GM23248 (cell line): ENCODE measurements around the gene WNT9A.

Experiments
- EZH2 ChIP-seq: fragments of 200-600 bp; sonication (generic); IDR thresholded peaks from 2 replicates; pipeline ENCODE4 v1.6.1; 2018; ENCODE audit warnings: antibody characterized with exemption, mild to moderate bottlenecking; ENCODE audit not compliant: insufficient read depth, poor library complexity, severe bottlenecking
- EZH2phosphoT487 ChIP-seq: fragments of 200-600 bp; sonication (generic); IDR thresholded peaks from 2 replicates; pipeline ENCODE4 v1.6.1; 2018; ENCODE audit warnings: antibody characterized with exemption, moderate library complexity, mild to moderate bottlenecking, low read depth; ENCODE audit not compliant: insufficient read depth

DNA sequence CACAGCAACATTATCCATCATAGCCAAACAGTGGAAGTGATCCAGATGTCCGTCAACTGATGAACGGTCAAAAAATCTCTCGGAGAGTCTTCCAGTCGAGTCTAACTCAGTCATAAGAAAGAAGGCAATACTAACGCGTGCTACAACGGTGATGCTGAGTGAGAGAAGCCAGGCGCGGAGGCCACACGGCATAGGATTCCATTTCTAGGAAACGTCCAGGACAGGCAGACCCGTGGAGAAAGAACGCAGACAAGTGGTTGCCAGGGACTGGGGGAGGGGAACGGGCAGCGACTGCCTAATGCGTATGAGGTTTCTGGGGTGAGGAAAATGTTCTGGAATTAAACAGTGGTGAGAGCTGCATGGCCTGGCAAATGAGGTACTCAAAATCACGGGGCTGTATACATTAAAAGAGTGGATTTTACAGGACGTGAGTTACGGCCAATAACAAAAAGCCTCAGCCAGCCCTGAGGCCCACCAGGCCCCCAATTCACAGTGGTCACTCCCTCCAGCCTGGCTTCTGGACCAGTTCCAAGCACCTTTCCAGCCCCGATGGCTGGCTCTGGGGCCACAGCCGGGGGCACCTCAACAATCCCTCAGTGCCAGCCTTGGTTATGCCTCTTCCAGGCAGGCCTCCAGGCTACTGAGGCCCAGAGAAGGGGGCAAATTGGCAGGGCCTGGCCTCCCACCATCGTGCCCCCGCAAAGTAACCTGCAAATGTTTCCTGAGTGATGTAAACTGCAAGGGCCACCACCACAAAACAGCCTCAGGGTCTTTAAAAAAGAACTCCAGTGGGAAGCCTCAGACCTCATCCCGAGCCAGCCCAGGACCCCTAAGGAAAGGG lies 3.4 kb downstream of the WNT9A start:
- no peak for TF ChIP-seq EZH2
- TF ChIP-seq EZH2phosphoT487, result no peak
